ENCODE results near the gene PGM1. TPM values are rescaled to one million over a fixed set of nuclear protein-coding genes. Genes with fewer than 3 reads are reported as not detected.

PGM1 gene
- total RNA-seq, 1 donor from 2014 or later: 52.6 TPM

DNA sequence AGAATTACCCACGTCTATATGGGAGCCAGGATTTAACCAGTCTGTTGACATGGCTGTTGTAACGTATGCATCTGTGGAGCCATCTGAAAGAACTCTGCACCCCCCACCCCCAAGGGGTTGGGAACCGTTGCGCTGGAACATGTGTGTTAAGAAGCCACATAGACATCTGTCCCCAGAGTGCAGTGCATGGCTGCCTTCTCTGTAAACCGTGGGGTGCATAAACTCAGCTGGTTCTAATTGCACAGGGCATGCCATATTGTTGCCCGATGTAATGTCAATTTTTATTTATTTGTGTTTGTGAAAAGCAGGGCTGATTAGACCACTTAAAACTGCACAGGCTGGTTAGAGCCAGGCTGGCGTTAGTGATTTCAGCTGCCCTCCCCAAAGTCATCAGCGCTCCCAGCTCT is 110.5 kb downstream of the PGM1 start:
- DNase-seq: peak; percentile 75

DNA sequence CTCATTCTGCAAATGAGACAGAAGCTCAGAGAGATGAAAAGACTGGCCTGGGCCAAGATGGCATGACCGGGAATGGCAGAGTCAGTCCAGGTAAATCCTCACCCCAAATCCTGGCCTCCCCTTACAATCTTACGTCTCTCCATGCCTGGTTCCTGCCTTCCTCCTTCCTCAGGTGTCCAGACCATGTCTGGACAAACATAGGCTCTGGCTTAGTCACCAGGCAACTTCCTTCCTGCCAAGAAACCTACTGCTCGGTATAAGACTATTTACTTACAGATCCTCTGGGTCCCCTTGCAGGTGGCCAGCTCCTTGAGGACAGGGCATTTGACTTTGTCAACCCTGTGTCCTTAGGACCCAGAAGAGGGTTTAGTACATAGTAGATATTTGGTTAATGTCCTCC is 111.2 kb downstream of the PGM1 start:
- DNase-seq: no peak

DNA sequence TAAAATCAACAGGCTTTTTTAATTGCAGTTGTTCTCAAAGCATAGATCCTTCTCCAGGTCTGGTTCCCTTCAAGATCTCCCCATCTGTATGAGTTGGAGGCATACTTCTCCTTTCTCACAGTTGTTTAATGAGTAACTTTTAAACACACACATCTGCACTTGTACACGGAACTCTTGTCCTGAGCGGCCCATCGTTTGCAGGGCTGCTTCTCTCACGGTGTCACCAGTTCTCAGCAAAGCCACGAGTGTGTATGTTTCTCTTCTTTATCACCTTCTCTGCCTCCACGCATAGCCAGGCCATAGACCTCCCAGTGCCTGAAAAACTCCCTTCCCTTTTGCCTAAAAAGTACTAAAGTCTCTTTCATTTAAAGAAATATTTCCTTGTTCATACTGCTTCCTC is 111.9 kb downstream of the PGM1 start:
- no peak for DNase-seq

DNA sequence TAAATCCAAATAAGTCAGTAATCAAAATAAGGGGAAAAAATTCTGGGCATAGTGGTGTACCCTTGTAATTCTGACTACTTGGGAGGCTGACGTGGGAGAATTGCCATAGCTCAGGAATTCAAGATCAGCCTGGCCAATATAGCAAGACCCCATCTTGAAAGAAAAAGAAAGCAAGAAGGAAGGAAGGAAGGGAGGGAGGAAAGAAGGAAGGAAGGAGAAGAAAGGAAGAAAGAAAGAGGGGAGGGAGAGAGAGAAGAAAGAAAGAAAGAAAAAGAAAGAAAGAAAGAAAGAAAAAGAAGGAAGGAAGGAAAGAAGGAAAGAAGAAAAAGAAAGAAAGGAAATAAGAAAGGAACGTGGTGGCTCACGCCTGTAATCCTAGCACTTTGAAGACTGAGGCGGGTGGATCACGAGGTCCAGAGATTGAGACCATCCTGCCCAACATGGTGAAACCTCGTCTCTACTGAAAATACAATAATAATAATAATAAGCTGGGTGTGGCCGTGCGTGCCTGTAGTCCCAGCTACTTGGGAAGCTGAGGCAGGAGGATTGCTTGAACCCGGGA is 116.1 kb downstream of the PGM1 start:
- DNase-seq: no peak

Small RNA genes within 50 kb of the gene (small RNA-seq; reads per million reads assigned to genes)
- gene RF02105 (ENCODE audit: low replicate concordance) (not detected), gene RF02106 (ENCODE audit: low replicate concordance) (not detected), gene RF02107 (ENCODE audit: low replicate concordance) (not detected), gene RF02108 (ENCODE audit: low replicate concordance) (not detected), gene RF02109 (ENCODE audit: low replicate concordance) (not detected), gene RF02110 (ENCODE audit: low replicate concordance) (not detected)

Other genes with a start within 250 kb of the PGM1 start
- 32.7 TPM for gene ALG6, start 225.8 kb upstream of the PGM1 start, total RNA-seq
- gene ITGB3BP, start 70.2 kb upstream of the PGM1 start, total RNA-seq: 31.5 TPM
- 13.5 TPM for gene EFCAB7, start 69.9 kb upstream of the PGM1 start, total RNA-seq
- gene ROR1, start 180.6 kb downstream of the PGM1 start, total RNA-seq: 12.5 TPM

Measured in skin of body (tissue), 3 donors.